CD4-positive, alpha-beta T cell treated with Interleukin-12 subunit alpha and Interleukin-12 subunit beta, for 1 hour (primary cell): ENCODE data around the gene MCRS1.
A peak's percentile ranks its signal among the peaks of the same experiment; 100 is the strongest.

Experiments used
- DNase-seq: peaks from one replicate; pipeline ENCODE4 v3.0.0-alpha.2; 2020

The MCRS1 gene

GRCh38 chr12:49554266-49554665, 13.7 kb downstream of the MCRS1 start:
- DNase-seq = no peak

DNA sequence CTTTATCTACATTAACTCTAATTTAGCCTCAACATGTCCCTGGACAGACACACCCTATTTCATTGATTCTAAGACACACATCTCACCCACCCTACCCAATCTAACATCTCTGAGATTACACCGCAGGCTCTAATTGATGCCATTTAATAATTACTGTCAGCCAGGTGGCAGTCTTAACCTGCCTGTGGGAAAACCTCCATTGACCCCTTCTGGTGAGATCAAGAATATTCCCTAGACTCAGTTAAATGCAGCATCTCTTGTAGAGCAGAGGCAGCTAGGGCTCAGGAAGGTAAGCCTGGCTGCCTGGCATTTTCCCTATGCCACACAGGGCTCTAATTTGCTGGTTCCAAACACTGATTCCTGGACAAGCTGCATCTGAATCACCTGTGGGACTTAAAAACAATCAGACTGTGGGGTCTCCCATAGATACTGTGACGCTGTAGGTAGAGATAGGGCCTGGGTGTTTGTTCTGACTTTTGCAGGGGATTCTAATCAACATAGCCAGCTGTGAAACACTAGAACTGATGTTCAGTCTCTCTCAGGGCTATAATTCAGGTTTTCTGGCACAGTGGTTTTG, 14.3 kb downstream of the MCRS1 start:
- DNase-seq = peak; percentile 65

DNA sequence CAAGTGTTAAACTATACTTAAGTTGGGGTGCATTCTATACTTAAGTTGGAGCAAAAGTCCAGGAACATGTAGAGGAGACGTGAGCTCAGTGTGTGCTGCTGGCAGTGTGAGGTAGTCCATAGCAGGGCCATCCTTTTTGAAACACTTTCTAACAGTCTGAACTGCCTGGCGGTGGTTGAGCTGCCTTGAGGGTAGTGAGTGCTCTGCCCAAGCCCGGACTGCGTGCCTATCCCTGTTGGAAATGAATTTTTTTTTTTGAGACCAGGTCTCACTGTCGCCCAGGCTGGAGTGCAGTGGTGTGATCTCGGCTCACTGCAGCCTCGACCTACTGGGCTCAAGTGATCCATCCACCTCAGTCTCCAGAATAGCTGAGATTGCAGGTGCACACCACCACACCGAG, 15.0 kb downstream of the MCRS1 start:
- no peak for DNase-seq

- no peak for DNase-seq
Observed at GRCh38 chr12:49552425-49552824, 15.5 kb downstream of the MCRS1 start.

DNA sequence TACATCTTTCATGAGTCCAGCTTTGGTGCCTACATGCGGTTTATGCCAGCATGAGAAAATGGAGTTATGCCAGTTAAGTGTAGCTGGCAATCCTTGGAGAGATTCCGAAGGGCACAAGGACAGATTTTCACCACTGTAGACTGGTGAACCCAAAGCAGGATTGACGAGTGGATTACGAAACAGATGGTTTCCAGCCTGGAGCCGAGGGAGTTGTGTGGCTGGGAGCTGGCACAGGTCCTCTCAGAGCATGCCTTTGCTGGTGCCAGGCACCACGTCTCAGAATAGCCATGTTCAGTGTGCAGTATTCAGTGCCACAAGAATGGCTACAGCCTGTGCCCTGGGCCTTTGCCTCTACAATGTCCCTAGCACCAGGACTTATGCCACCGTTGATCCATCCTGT, 15.9 kb downstream of the MCRS1 start:
- DNase-seq = no peak

DNA sequence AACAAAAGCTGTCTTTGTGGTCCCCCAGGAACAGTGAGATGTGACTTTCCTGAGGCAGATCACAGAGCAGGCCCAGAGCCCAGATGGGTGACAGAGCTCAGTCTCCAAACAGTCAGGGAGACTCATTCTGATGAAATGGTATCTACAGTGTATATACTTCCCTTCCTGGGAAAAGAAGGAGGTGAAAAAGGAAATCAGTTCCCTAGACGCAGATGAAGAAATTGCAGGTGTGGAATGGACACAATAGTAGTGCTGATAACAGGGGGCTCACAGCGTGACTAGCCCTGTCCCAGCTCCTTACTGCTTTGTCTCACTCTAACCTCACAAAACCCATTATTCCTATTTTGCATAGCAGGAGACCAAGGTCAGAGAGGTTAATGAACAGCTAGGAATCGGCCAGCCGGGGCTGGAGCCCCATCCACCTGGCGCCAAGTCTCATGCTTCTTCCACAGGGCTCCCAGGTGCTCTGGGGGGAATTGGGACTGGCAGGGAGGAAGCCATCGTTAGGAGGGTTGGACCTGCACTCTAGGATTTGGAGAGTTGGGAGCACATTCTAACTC, 17.2 kb downstream of the MCRS1 start:
- DNase-seq = no peak

GRCh38 chr12:49549735-49550692, 17.9 kb downstream of the MCRS1 start:
- no peak for DNase-seq

GRCh38 chr12:49548822-49549648, 18.9 kb downstream of the MCRS1 start:
- DNase-seq = peak; percentile 27

DNA sequence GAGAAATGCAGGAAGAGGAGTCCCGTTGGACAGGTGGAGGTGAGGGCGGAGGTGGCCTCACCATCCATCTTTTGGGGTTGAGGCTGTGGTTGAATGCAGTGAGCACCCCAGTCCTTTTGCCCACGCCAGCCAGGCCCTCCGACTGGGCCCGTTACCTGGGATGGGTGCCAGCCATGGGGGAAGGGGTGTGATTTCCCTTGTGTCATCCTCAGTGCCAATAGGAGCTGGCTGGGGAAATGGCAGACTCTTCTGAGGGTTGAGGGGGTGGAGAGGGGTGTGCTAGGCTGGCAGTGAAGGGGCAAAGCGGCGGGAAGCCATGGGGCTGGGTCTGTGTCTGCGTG, 19.5 kb downstream of the MCRS1 start:
- DNase-seq = no peak

- no peak for DNase-seq
Observed at GRCh38 chr12:49547090-49547690, 20.8 kb downstream of the MCRS1 start.

DNA sequence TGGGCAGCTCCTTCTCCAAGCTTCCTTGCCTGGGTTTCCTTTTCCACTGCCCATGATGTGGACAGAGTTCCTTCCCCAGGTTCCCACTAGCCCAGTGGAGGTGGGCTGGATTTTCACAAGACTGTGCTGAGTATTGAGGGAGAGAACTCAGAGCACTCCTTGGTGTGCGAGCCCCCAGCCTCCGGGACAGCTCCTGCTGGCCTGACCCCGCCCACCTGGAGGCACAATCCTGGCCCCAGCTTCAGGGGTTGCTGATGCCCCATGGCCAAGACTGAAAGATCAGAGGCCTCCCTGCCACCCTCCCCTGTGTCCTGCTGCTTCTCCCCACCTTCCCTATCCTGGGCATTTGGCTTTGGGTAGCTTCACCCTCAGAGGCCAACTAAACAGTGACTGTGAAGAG, 21.5 kb downstream of the MCRS1 start:
- DNase-seq = no peak

GRCh38 chr12:49545815-49546214, 22.1 kb downstream of the MCRS1 start:
- no peak for DNase-seq

DNA sequence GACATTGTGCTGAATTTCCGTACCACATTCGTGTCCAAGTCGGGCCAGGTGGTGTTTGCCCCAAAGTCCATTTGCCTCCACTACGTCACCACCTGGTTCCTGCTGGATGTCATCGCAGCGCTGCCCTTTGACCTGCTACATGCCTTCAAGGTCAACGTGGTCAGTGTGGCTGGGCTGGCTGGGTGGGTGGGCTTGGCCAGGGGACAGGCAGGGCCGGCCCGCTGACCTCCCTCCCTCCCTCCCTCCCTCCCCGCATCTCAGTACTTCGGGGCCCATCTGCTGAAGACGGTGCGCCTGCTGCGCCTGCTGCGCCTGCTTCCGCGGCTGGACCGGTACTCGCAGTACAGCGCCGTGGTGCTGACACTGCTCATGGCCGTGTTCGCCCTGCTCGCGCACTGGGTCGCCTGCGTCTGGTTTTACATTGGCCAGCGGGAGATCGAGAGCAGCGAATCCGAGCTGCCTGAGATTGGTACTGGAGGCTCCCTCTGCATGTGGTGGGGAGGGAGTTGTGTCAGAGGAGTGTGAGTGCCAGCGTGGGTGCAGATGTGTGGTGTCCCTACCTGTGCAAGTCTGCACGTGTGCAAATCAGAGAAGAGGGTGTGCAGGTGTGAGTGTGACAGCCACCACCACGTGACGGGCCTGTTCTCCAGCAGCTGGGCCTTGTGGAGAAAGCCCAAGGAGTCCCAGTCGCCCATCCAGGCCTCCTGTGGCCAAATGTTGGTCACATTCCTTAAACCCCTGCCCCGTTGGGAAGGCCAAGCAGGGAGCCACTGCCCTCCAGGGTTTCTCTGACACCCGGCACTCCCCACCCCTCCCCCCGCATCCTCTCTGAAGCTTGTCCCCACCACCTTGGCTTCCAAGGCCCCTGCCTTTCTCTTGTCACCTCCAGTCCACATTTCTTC, 23.8 kb downstream of the MCRS1 start:
- DNase-seq = no peak

GRCh38 chr12:49543221-49543913, 24.6 kb downstream of the MCRS1 start:
- DNase-seq = no peak

- no peak for DNase-seq
Observed at GRCh38 chr12:49542592-49543160, 25.3 kb downstream of the MCRS1 start.

DNA sequence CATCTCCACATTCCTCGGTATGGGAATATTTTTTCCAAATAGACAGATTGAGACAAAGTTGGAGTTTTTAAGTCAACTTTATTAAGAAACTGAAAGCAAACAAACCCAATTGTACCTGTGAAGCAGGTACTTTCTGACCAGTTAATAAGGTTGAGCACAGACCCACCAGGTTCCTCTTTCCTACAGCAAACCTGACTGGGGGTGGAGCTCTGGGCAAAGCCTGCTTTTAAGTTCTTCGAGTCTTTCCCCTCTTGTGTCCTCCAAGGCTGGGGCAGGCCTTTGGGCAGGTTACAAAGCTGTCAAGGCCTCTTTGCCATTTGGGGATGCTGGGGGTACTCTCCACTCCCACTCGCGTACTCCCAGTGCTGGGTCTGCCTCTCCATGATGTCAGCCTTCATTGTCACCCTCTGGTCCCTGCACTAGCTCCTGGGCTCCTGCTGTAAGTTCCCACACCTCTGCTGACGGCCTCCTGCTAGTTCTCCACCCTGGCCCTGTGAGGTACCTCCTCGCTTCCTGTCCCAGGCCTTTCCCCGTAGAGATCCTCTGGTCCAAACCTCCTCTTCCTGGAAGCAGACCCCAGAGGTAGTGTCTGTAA, 25.9 kb downstream of the MCRS1 start:
- no peak for DNase-seq

- no peak for DNase-seq
Observed at GRCh38 chr12:49541140-49541861, 26.6 kb downstream of the MCRS1 start.

- DNase-seq = no peak
Observed at GRCh38 chr12:49540229-49541139, 27.5 kb downstream of the MCRS1 start.
